ENCODE data around the gene JMJD1C.

Gene JMJD1C

GRCh38 chr10:63438506-63439498 lies 27.0 kb downstream of the JMJD1C start:
- no peak overlapping the region for H3K4me3 ChIP-seq (ENCODE audit: low read depth, low read length)

DNA sequence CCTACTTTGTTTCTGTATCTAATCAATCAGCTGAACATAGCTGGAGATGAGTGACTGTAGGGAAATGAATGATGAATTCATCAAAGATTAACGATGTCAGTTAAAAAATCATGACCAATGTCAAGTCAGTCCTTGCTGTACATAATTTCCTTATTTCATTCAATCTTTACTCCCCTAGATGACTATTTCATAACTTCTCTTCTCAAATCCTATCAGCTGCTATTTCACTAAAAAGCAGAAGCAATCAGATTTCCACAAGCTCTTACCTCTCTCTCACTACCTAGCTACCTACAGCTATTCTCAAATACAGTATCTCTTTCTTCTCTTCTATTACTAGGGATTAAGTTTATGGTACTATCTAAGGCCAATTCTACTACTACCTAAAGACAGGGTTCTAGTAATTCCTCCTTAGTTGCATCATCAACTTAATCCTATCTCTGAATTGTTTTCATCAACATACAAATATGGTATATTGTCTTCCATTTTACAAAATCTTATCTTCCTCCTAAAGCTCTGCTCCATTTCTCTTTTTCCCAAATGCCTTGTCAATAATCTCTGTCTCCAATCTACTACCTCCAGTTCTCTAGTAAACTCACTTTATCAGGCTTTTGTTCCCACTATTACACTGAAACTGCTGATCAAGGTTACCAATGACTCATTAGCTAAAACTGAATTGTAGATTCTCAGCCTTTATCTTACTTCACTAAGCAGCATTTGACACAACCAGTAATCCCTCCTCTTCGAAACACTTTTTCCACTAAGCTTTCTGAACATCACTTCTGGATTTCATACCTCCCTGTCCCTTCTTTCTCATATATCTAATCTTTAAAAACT lies 28.4 kb downstream of the JMJD1C start:
- no peak for TF ChIP-seq CTCF (IDR thresholded peaks at IDR 0.05; ENCODE audit: low read depth, low read length)
- H3K4me3 ChIP-seq (ENCODE audit: low read depth, low read length) = no peak overlapping the region

More at GRCh38 chr10:63438506-63439498, 27.0 kb downstream of the JMJD1C start:
- no peak for TF ChIP-seq CTCF (IDR thresholded peaks at IDR 0.05; ENCODE audit: low read depth, low read length)

DNA sequence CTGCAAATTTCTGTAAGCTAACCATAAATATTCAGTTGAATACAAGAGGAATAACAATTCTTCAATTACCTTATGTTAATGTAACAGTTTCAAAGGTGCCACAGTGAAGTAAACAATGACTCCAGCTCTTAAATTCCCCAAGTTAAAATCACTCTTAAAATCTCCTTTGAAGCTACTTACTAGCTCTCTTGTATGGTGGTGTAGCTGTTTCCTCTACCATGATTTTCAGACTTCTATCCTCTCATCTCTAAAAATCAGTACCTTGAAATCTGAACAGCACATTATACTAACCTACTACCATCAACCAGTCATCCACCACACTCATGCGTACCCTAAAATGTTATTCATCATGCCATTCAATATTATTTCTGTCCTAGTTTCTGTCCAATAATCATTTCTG lies 29.6 kb downstream of the JMJD1C start:
- TF ChIP-seq CTCF (IDR thresholded peaks at IDR 0.05; ENCODE audit: low read depth, low read length) = no peak
- no peak overlapping the region for H3K4me3 ChIP-seq (ENCODE audit: low read depth, low read length)

DNA sequence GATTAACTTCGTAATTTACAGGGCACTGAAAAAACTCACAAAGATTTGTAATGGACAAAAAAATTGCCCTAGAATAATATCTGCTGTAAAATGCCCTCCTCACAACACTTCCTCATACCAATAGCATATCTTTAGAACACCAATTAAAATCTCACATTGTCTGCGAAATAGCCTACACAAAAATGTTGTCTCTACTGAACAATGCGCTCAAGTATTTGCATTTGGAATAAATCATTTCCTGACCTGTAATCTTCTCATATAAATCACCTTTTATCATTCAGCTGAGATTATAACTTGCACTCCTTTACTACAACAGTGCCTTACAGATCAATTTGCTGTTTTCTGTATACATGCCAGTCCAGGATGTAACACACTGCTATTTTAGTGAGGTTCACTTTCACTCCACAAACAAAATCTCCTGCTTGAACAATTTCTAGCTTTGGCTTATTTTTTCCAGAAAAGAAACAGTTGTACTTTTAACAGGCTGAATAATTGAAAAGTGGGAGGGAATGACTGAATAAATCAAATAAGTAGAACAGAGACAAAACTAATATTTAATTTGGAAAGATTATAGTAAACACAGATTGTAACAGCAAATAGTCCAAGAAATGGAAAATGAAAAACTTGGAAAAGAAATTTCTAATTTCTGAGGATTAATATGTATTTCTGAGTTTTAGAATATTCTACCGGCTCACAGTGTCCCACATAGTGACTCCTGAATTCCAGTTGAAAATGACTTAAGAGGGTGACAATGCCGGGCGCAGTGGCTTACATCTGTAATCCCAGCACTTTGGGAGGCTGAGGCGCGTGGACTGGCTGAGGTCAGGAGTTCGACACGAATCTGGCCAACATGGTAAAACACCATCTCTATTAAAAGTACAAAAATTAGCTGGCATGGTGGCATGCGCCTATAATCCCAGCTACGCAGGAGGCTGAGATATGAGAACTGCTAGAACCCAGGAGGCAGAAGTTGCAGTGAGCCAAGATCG lies 30.6 kb downstream of the JMJD1C start:
- no peak for TF ChIP-seq CTCF (IDR thresholded peaks at IDR 0.05; ENCODE audit: low read depth, low read length)

GRCh38 chr10:63431962-63432797 lies 33.6 kb downstream of the JMJD1C start:
- H3K4me3 ChIP-seq (ENCODE audit: low read depth, low read length) = no peak overlapping the region
- no peak for TF ChIP-seq CTCF (IDR thresholded peaks at IDR 0.05; ENCODE audit: low read depth, low read length)

More for the DNA sequence above, 30.6 kb downstream of the JMJD1C start:
- no peak overlapping the region for H3K4me3 ChIP-seq (ENCODE audit: low read depth, low read length)

DNA sequence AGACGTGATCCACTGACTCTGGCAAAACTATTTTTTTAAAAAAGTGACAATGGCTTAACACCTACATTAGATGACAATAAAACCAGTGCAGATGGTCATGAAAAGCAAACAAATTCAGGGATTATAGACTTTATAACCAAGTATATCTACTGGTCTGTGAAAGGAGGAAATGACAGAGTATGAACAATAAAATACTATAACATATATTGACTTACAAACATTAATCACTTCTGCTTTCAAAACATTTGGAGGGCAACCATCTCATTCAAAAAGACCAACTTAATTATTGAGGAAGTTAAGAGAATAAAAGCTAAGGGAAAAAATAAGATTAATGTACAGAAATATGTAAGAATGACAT lies 34.8 kb downstream of the JMJD1C start:
- TF ChIP-seq CTCF (IDR thresholded peaks at IDR 0.05; ENCODE audit: low read depth, low read length) = no peak
- H3K4me3 ChIP-seq (ENCODE audit: low read depth, low read length) = no peak overlapping the region
